GM12878 (cell line): ENCODE data around the gene HNRNPCL1. TPM values are rescaled to one million over a fixed set of nuclear protein-coding genes. Genes with fewer than 3 reads are reported as not detected.
A peak's percentile ranks its signal among the peaks of the same experiment; 100 is the strongest.
"Not testable (repeated sequence)": the region's sequence is repeated elsewhere in the genome, so short reads cannot be mapped to it uniquely, and the experiment has no call there.

ENCODE experiments used
- ATAC-seq: fragments of 200-7000 bp; cut with Tn5 transposase; 3 replicates; pipeline ENCODE4 v1.9.1; 2020; ENCODE audit warnings: mild to moderate bottlenecking, moderate library complexity
- BruUV-seq: library from RNA; stranded (reverse); fragments of 400-500 nt; replicated peaks from 2 replicates; lab custom pipeline; 2021; lab: Mats Ljungman, UMichigan
- CTCF ChIA-PET: fragments of 300-600 bp; sonication (Branson Sonifier 250); formaldehyde crosslinking; extraction: SDS; loops from one replicate; lab custom pipeline; 2021; ENCODE audit warnings: inconsistent platforms; lab: Yijun Ruan, JAX
- POLR2A ChIA-PET: fragments of 350-600 bp; formaldehyde crosslinking; extraction: SDS; loops from one replicate; lab custom pipeline; 2021; ENCODE audit warnings: inconsistent platforms; lab: Charles Lee
- RAD21 ChIA-PET: fragments of 300-600 bp; sonication (Branson Sonifier 250); formaldehyde crosslinking; loops from one replicate; lab custom pipeline; 2023; ENCODE audit warnings: antibody characterized with exemption; ENCODE audit not compliant: unreplicated experiment; lab: Charles Lee
- SMC1A ChIA-PET: fragments of 300-600 bp; sonication (Branson Sonifier 250); formaldehyde crosslinking; loops from one replicate; lab custom pipeline; 2023; ENCODE audit not compliant: unreplicated experiment, uncharacterized antibody; lab: Charles Lee
- DNase-seq: peaks from one replicate; pipeline ENCODE4 v3.0.0-alpha.2; 2011; ENCODE audit warnings: low read depth, low spot score
- FAIRE-seq: peaks from 3 replicates; lab custom pipeline; 2011; peaks lifted over from hg19 to GRCh38; lab: Jason Lieb, UNC
- H2AFZ ChIP-seq: 2 replicates; pipeline ENCODE4 v1.6.0; 2011; ENCODE audit warnings: low read depth, low read length, control low read depth; ENCODE audit not compliant: control insufficient read depth
- H3K27ac ChIP-seq: 2 replicates; pipeline ENCODE4 v1.5.1; 2011; ENCODE audit warnings: control low read depth; ENCODE audit not compliant: control insufficient read depth, insufficient read depth
- H3K27me3 ChIP-seq, 2 experiments: replicated peaks in 1 of 2; 2 replicates each; pipeline versions ENCODE4 v1.6.0 to v1.6.1; 2011; ENCODE audit warnings: low read length in 1 of 2; ENCODE audit not compliant: control insufficient read depth in 2 of 2, insufficient read depth in 2 of 2
- H3K36me3 ChIP-seq, 2 experiments: 2 replicates each; pipeline ENCODE4 v1.5.1; 2011; ENCODE audit warnings: low read length in 1 of 2; ENCODE audit not compliant: control insufficient read depth in 2 of 2, insufficient read depth in 2 of 2
- H3K4me1 ChIP-seq: 2 replicates; pipeline ENCODE4 v1.6.1; 2011; ENCODE audit warnings: mild to moderate bottlenecking, low read length, moderate library complexity, mixed read lengths; ENCODE audit not compliant: control insufficient read depth, insufficient read depth
- H3K4me2 ChIP-seq: 2 replicates; pipeline ENCODE4 v1.6.0; 2011; ENCODE audit warnings: control low read depth; ENCODE audit not compliant: control insufficient read depth, insufficient read depth
- H3K4me3 ChIP-seq: fragments of 200-600 bp; sonication (generic); 2 replicates; pipeline ENCODE4 v1.5.1; 2016
- H3K79me2 ChIP-seq: 2 replicates; pipeline ENCODE4 v1.6.0; 2011; ENCODE audit warnings: low read length; ENCODE audit not compliant: control insufficient read depth, insufficient read depth
- H3K9ac ChIP-seq: 2 replicates; pipeline ENCODE4 v1.8.0; 2011; ENCODE audit warnings: low read length, control low read depth, mixed read lengths; ENCODE audit not compliant: control insufficient read depth, insufficient read depth
- H3K9me3 ChIP-seq: replicated peaks from 3 replicates; pipeline ENCODE4 v1.5.1; 2011; ENCODE audit warnings: mild to moderate bottlenecking, low read length; ENCODE audit not compliant: control insufficient read depth, insufficient read depth
- H4K20me1 ChIP-seq: 2 replicates; pipeline ENCODE4 v1.6.0; 2011; ENCODE audit not compliant: control insufficient read depth, insufficient read depth
- JUNB ChIP-seq: IDR thresholded peaks from 2 replicates; pipeline ENCODE4 v1.6.1; 2016; ENCODE audit warnings: antibody characterized with exemption, mild to moderate bottlenecking
- MXI1 ChIP-seq: fragments of 150-350 bp; IDR thresholded peaks from 2 replicates; pipeline ENCODE4 v1.6.1; 2011; ENCODE audit warnings: low read depth, mild to moderate bottlenecking, inconsistent platforms, low read length, improper control_type of control experiment
- NBN ChIP-seq: fragments of 450-650 bp; IDR thresholded peaks from 2 replicates; pipeline ENCODE4 v1.6.1; 2016
- NFXL1 ChIP-seq: fragments of 450-650 bp; IDR thresholded peaks from 2 replicates; pipeline ENCODE4 v1.6.1; 2017; ENCODE audit warnings: antibody characterized with exemption, mild to moderate bottlenecking, borderline replicate concordance
- RELA ChIP-seq: fragments of 450-650 bp; IDR thresholded peaks from 2 replicates; pipeline ENCODE4 v1.8.0; 2014; ENCODE audit warnings: borderline replicate concordance; ENCODE audit not compliant: partially characterized antibody
- WGBS: methylation state at CpG from one replicate; pipeline ENCODE4 v1.1.6; 2016; ENCODE audit warnings: low lambda C conversion rate; ENCODE audit not compliant: insufficient replicate concordance, insufficient coverage; ENCODE audit errors: missing lambda C conversion rate; 5-methylcytosine and 5-hydroxymethylcytosine counted together
- in situ Hi-C: fragments of 300-500 bp; cut with MboI; formaldehyde crosslinking; loops from 9 replicates; pipeline ENCODE4 v1.14.3; 2018; ENCODE audit warnings: mixed read lengths
- intact Hi-C: fragments of 100-400 bp; cut with micrococcal nuclease; formaldehyde crosslinking; loops from one replicate; pipeline ENCODE4 v1.14.2; 2022; ENCODE audit not compliant: unreplicated experiment
- polyA plus RNA-seq, 11 experiments: library from polyadenylated mRNA; depleted of rRNA in 4 of 11; unstranded in 6 of 11; stranded (reverse) in 5 of 11; fragments of >200 nt; fragmentation: Nextera tagmentation in 4 of 11; fragmentation: Illumina TruSeq in 1 of 11; extraction: Ambion mirVana in 4 of 11; extraction: Trizol in 1 of 11; gene quantifications; 1 replicate in 1 of 11; 2 replicates in 10 of 11; pipeline versions ENCODE4 v1.2.1 to v1.2.3, GENCODE V29; 2011 to 2016; ENCODE audit warnings: inconsistent platforms in 2 of 11, missing spikeins in 2 of 11, low read depth in 1 of 11
- total RNA-seq, 4 experiments: library from RNA; depleted of rRNA in 3 of 4; stranded (reverse); fragments of >200 nt in 3 of 4; fragmentation: Illumina TruSeq in 1 of 4; extraction: Trizol in 1 of 4; gene quantifications; 2 replicates each; pipeline versions ENCODE4 v1.2.1 to v1.2.3, GENCODE V29; 2013 to 2021
- TF ChIP-seq, protein P1 (sequence below): fragments of 150-350 bp; IDR thresholded peaks from 2 replicates; pipeline ENCODE4 v1.6.1; 2016; ENCODE audit warnings: low read depth, low read length

The HNRNPCL1 gene
- total and polyA plus RNA-seq, 10 of the 15 experiments (the other 5 are each of a cell fraction or from before 2014, with no cell fraction given) = not detected

DNA sequence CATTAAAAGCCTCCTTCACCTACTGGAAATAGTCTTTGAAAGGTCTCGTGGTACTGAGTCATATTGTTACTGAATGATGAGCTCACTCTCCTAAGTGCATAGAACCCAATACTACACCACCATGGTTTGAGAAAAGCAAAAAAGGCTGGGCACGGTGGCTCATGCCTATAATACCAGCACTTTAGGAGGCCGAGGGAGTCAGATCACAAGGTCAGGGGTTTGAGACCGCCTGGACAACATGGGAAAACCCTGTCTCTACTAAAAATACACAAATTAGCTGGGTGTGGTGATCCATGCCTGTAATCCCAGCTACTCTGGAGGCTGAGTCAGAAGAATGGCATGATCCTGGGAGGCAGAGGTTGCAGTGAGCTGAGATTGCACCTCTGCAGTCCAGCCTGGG lies 3.3 kb upstream of the HNRNPCL1 start:
- BruUV-seq = no TSS peak
- in situ Hi-C loops (no loop called here), intact Hi-C loops (no loop called here)
- Histone ChIP-seq H3K9me3 (no peaks in the 10 kb centered on the region; the same call in 2 of the 3 replicates), H3K36me3 (no peaks in the 10 kb centered on the region), H4K20me1 (no peaks in the 10 kb centered on the region), H3K27ac (no peak overlapping the region)
- FAIRE-seq (no peak), DNase-seq (no peak)
- POLR2A ChIA-PET = no interaction called here
- no peak for TF ChIP-seq RELA
- TF ChIP-seq NBN = no peak
- TF ChIP-seq MXI1 = no peak
- TF ChIP-seq, protein P1, sequence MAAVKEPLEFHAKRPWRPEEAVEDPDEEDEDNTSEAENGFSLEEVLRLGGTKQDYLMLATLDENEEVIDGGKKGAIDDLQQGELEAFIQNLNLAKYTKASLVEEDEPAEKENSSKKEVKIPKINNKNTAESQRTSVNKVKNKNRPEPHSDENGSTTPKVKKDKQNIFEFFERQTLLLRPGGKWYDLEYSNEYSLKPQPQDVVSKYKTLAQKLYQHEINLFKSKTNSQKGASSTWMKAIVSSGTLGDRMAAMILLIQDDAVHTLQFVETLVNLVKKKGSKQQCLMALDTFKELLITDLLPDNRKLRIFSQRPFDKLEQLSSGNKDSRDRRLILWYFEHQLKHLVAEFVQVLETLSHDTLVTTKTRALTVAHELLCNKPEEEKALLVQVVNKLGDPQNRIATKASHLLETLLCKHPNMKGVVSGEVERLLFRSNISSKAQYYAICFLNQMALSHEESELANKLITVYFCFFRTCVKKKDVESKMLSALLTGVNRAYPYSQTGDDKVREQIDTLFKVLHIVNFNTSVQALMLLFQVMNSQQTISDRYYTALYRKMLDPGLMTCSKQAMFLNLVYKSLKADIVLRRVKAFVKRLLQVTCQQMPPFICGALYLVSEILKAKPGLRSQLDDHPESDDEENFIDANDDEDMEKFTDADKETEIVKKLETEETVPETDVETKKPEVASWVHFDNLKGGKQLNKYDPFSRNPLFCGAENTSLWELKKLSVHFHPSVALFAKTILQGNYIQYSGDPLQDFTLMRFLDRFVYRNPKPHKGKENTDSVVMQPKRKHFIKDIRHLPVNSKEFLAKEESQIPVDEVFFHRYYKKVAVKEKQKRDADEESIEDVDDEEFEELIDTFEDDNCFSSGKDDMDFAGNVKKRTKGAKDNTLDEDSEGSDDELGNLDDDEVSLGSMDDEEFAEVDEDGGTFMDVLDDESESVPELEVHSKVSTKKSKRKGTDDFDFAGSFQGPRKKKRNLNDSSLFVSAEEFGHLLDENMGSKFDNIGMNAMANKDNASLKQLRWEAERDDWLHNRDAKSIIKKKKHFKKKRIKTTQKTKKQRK = no peak
- TF ChIP-seq NFXL1 = no peak
- TF ChIP-seq JUNB = peak; percentile 17; the same call in 1 of the 2 replicates
- TF ChIP-seq, all 136 proteins: peak for 1
- Histone ChIP-seq H3K79me2 (no peaks in the 10 kb centered on the region), H2AFZ (no peak overlapping the region), H3K4me1 (no peaks in the 10 kb centered on the region), H3K27me3 (no peaks in the 10 kb centered on the region), H3K9ac (no peak overlapping the region), H3K4me2 (no peak overlapping the region), H3K4me3 (no peak overlapping the region)
- CTCF ChIA-PET = no interaction called here
- ATAC-seq = no peak
- SMC1A ChIA-PET = no interaction called here
- RAD21 ChIA-PET = no interaction called here
- 2% methylated on average over 4 of the region's 4 CpGs for WGBS

DNA sequence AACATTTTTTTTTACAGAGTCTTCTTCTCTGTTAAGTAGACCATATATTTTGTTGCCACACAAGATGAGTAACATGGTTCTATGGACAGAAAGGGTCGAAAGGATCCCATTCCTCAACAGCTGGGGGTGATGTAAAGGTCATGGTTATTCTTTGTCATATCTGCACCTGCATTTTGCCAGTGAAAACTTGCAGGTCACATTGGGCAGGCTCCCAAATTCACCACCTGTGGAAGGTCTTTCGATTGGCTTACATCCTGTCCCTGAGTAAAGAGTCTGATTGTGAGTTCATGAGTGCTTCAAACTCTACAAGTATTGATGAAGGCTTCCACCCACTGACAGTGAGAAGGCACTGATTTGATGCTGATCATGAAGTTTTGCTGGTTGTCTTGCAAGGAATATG lies 15.3 kb downstream of the HNRNPCL1 start:
- H3K27me3 ChIP-seq, H3K4me3 ChIP-seq, H3K79me2 ChIP-seq, H2AFZ ChIP-seq, RAD21 ChIA-PET, SMC1A ChIA-PET, DNase-seq, H3K9me3 ChIP-seq, intact Hi-C loops, H3K4me2 ChIP-seq, POLR2A ChIA-PET, H4K20me1 ChIP-seq, FAIRE-seq, H3K9ac ChIP-seq, ATAC-seq, in situ Hi-C loops, CTCF ChIA-PET, H3K27ac ChIP-seq, H3K36me3 ChIP-seq, BruUV-seq, H3K4me1 ChIP-seq: not testable (repeated sequence)
- WGBS = 0% methylated on average over 1 of the region's 2 CpGs

DNA sequence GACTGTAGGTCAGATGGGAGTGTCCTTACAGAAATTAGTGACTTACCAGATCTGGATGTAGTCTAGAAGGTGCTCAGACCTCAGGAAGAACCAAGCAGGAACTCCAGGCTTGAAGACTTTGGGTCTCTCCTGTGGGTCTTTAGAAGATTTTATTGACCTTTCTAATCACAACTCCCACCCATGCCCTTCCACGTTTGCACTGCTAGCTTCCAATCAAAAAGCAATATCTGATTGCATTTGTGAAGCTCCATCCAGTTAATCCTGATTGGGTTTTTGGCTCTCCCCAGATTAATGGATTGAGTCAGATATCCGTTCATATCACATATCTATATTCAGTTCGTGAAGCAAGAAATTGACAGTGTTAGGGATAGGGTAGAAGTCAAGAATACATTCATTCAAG lies 17.2 kb downstream of the HNRNPCL1 start, which contains the start of gene PRAMEF11:
Gene PRAMEF11 (minus strand): TSS at position 101 of the 400 bp plus-strand sequence. CDS start 2,621 bp downstream, outside the sequence.
- intact Hi-C loops, H3K36me3 ChIP-seq, H3K4me2 ChIP-seq, H2AFZ ChIP-seq, CTCF ChIA-PET, H3K9me3 ChIP-seq, H3K79me2 ChIP-seq, FAIRE-seq, ATAC-seq, H3K9ac ChIP-seq, in situ Hi-C loops, DNase-seq, H3K27me3 ChIP-seq, H3K4me1 ChIP-seq, SMC1A ChIA-PET, BruUV-seq, RAD21 ChIA-PET, H4K20me1 ChIP-seq, H3K4me3 ChIP-seq, POLR2A ChIA-PET, H3K27ac ChIP-seq: not testable (repeated sequence)
- 0% methylated on average over 2 of the region's 3 CpGs for WGBS
